Measurements from ENCODE around the gene RAET1G.
"Not testable (repeated sequence)": the region's sequence is repeated elsewhere in the genome, so short reads cannot be mapped to it uniquely, and the experiment has no call there.

The RAET1G gene

GRCh38 chr6:149923327-149923986 lies 536 bp upstream of the RAET1G start:
- Mint-ChIP-seq H3K27ac (peak overlapping the region in 1 of 2 donors; percentile 63), H3K4me3 (peak overlapping the region; percentile 83 to 89), H3K4me1 (ENCODE audit: low read depth in 2 of 2) (peaks cover 15 to 22% of the 10 kb centered on the region in 2 donors), H3K36me3 (ENCODE audit: insufficient read depth) (no peaks in the 10 kb centered on the region), H3K27me3 (peaks cover 95 to 100% of the 10 kb centered on the region in 2 donors), H3K9me3 (no peaks in the 10 kb centered on the region)
- no peak for DNase-seq
- ATAC-seq (replicated peaks), result peak; percentile 14

- Mint-ChIP-seq H3K4me1 (ENCODE audit: low read depth in 2 of 2) (peaks cover 15 to 22% of the 10 kb centered on the region in 2 donors), H3K27me3 (peaks cover 86 to 96% of the 10 kb centered on the region in 2 donors), H3K4me3 (peak overlapping the region; percentile 83 to 89)
- not testable (repeated sequence) for H3K36me3 Mint-ChIP-seq (ENCODE audit: insufficient read depth); DNase-seq; ATAC-seq (replicated peaks); H3K27ac Mint-ChIP-seq; H3K9me3 Mint-ChIP-seq
Measured at GRCh38 chr6:149922091-149922490, 830 bp downstream of the RAET1G start.

GRCh38 chr6:149921361-149921760 lies 1.6 kb downstream of the RAET1G start:
- H3K9me3 Mint-ChIP-seq, result no peaks in the 10 kb centered on the region
- H3K27ac Mint-ChIP-seq, result no peak overlapping the region
- DNase-seq (no peak), ATAC-seq (replicated peaks) (no peak)
- H3K27me3 Mint-ChIP-seq, result peaks cover 82 to 88% of the 10 kb centered on the region in 2 donors
- H3K4me1 Mint-ChIP-seq (ENCODE audit: low read depth in 2 of 2), result peaks cover 14 to 21% of the 10 kb centered on the region in 2 donors
- no peak overlapping the region for H3K4me3 Mint-ChIP-seq
- peaks cover 2% of the 10 kb centered on the region for H3K36me3 Mint-ChIP-seq (ENCODE audit: insufficient read depth)

- Mint-ChIP-seq H3K4me3 (no peak overlapping the region), H3K36me3 (ENCODE audit: insufficient read depth) (peaks cover 2% of the 10 kb centered on the region), H3K4me1 (ENCODE audit: low read depth in 2 of 2) (peaks cover 12 to 17% of the 10 kb centered on the region in 2 donors), H3K9me3 (no peaks in the 10 kb centered on the region), H3K27ac (no peak overlapping the region), H3K27me3 (peaks cover 68 to 73% of the 10 kb centered on the region in 2 donors)
- no peak for DNase-seq
- no peak for ATAC-seq (replicated peaks)
Measured at GRCh38 chr6:149919834-149920225, 3.1 kb downstream of the RAET1G start.

- H3K27me3 Mint-ChIP-seq, result peaks cover 63 to 73% of the 10 kb centered on the region in 2 donors
Measured at GRCh38 chr6:149919126-149919833, 3.6 kb downstream of the RAET1G start.

GRCh38 chr6:149918151-149918905 lies 4.6 kb downstream of the RAET1G start:
- no peak overlapping the region for H3K4me3 Mint-ChIP-seq

More at GRCh38 chr6:149919126-149919833, 3.6 kb downstream of the RAET1G start:
- not testable (repeated sequence) for H3K4me3 Mint-ChIP-seq; ATAC-seq (replicated peaks); H3K36me3 Mint-ChIP-seq (ENCODE audit: insufficient read depth); DNase-seq; H3K9me3 Mint-ChIP-seq; H3K27ac Mint-ChIP-seq
- peaks cover 12 to 17% of the 10 kb centered on the region in 2 donors for H3K4me1 Mint-ChIP-seq (ENCODE audit: low read depth in 2 of 2)

GRCh38 chr6:149917679-149918078 lies 5.2 kb downstream of the RAET1G start:
- ATAC-seq (replicated peaks) (no peak), DNase-seq (no peak)
- no peaks in the 10 kb centered on the region for H3K9me3 Mint-ChIP-seq

More at GRCh38 chr6:149918151-149918905, 4.6 kb downstream of the RAET1G start:
- H3K9me3 Mint-ChIP-seq, result no peaks in the 10 kb centered on the region
- peaks cover 2% of the 10 kb centered on the region for H3K36me3 Mint-ChIP-seq (ENCODE audit: insufficient read depth)
- no peak for ATAC-seq (replicated peaks)
- H3K27ac Mint-ChIP-seq, result no peak overlapping the region
- no peak for DNase-seq
- peaks cover 60 to 72% of the 10 kb centered on the region in 2 donors for H3K27me3 Mint-ChIP-seq
- peaks cover 7 to 13% of the 10 kb centered on the region in 2 donors for H3K4me1 Mint-ChIP-seq (ENCODE audit: low read depth in 2 of 2)

GRCh38 chr6:149915970-149916865 lies 6.7 kb downstream of the RAET1G start:
- Mint-ChIP-seq H3K4me3 (no peak overlapping the region), H3K36me3 (ENCODE audit: insufficient read depth) (peaks cover 2% of the 10 kb centered on the region), H3K27ac (no peak overlapping the region), H3K9me3 (no peaks in the 10 kb centered on the region), H3K27me3 (peaks cover 51 to 65% of the 10 kb centered on the region in 2 donors), H3K4me1 (ENCODE audit: low read depth in 2 of 2) (no peaks in the 10 kb centered on the region)
- ATAC-seq (replicated peaks) (no peak), DNase-seq (no peak)

More at GRCh38 chr6:149917679-149918078, 5.2 kb downstream of the RAET1G start:
- no peak overlapping the region for H3K27ac Mint-ChIP-seq
- peaks cover 60 to 72% of the 10 kb centered on the region in 2 donors for H3K27me3 Mint-ChIP-seq
- H3K36me3 Mint-ChIP-seq (ENCODE audit: insufficient read depth), result peaks cover 2% of the 10 kb centered on the region
- H3K4me1 Mint-ChIP-seq (ENCODE audit: low read depth in 2 of 2), result peaks cover under 1 to 7% of the 10 kb centered on the region in 2 donors
- no peak overlapping the region for H3K4me3 Mint-ChIP-seq

GRCh38 chr6:149913540-149914240 lies 9.2 kb downstream of the RAET1G start:
- no peak overlapping the region for H3K4me3 Mint-ChIP-seq
- DNase-seq, result no peak
- H3K27me3 Mint-ChIP-seq, result peaks cover 38 to 57% of the 10 kb centered on the region in 2 donors
- no peaks in the 10 kb centered on the region for H3K4me1 Mint-ChIP-seq (ENCODE audit: low read depth in 2 of 2)
- peaks cover 2% of the 10 kb centered on the region for H3K36me3 Mint-ChIP-seq (ENCODE audit: insufficient read depth)
- H3K9me3 Mint-ChIP-seq, result no peaks in the 10 kb centered on the region
- H3K27ac Mint-ChIP-seq, result no peak overlapping the region
- ATAC-seq (replicated peaks), result no peak

GRCh38 chr6:149913085-149913484 lies 9.8 kb downstream of the RAET1G start:
- Mint-ChIP-seq H3K36me3 (ENCODE audit: insufficient read depth) (no peaks in the 10 kb centered on the region), H3K27ac (no peak overlapping the region), H3K4me3 (no peak overlapping the region), H3K9me3 (peaks cover under 1 to 3% of the 10 kb centered on the region in 2 donors), H3K27me3 (peaks cover 32 to 51% of the 10 kb centered on the region in 2 donors), H3K4me1 (ENCODE audit: low read depth in 2 of 2) (no peaks in the 10 kb centered on the region)
- ATAC-seq (replicated peaks), result no peak
- no peak for DNase-seq

GRCh38 chr6:149912680-149913079 lies 10.2 kb downstream of the RAET1G start:
- not testable (repeated sequence) for DNase-seq; H3K4me3 Mint-ChIP-seq; H3K36me3 Mint-ChIP-seq (ENCODE audit: insufficient read depth); H3K4me1 Mint-ChIP-seq (ENCODE audit: low read depth in 2 of 2); H3K27ac Mint-ChIP-seq; ATAC-seq (replicated peaks); H3K9me3 Mint-ChIP-seq
- H3K27me3 Mint-ChIP-seq, result peaks cover 32 to 47% of the 10 kb centered on the region in 2 donors

GRCh38 chr6:149910721-149911151 lies 12.2 kb downstream of the RAET1G start:
- ATAC-seq (replicated peaks) (no peak), DNase-seq (no peak)
- H3K27ac Mint-ChIP-seq, result no peak overlapping the region
- peaks cover 32 to 46% of the 10 kb centered on the region in 2 donors for H3K27me3 Mint-ChIP-seq
- H3K4me1 Mint-ChIP-seq (ENCODE audit: low read depth in 2 of 2), result no peaks in the 10 kb centered on the region
- H3K36me3 Mint-ChIP-seq (ENCODE audit: insufficient read depth), result no peaks in the 10 kb centered on the region
- H3K4me3 Mint-ChIP-seq, result no peak overlapping the region
- peaks cover 3 to 7% of the 10 kb centered on the region in 2 donors for H3K9me3 Mint-ChIP-seq

All from effector memory CD8-positive, alpha-beta T cell (primary cell).